Lung (tissue), 12 donors: Measurements from ENCODE around the gene PLPPR1. TPM values are rescaled to one million over a fixed set of nuclear protein-coding genes. Genes with fewer than 3 reads are reported as not detected.

ENCODE experiments used
- ATAC-seq: fragments of 200-7000 bp; cut with Tn5 transposase; one replicate; pipeline ENCODE4 v1.9.1; 2020; ENCODE audit warnings: moderate number of reproducible peaks; ENCODE audit not compliant: insufficient read depth, low FRiP score
- DNase-seq, 3 donors: peaks; one replicate each; pipeline ENCODE4 v3.0.0-alpha.2; 2013 to 2017
- H3K27ac ChIP-seq, 2 donors: one replicate each; pipeline ENCODE4 v1.5.1; 2013; ENCODE audit warnings: mild to moderate bottlenecking in 2 of 2, moderate library complexity in 2 of 2, control low read depth in 1 of 2, inconsistent platforms in 1 of 2, low read depth in 1 of 2, low read length in 1 of 2
- H3K27me3 ChIP-seq, 3 donors: one replicate each; pipeline ENCODE4 v1.5.1; 2013; ENCODE audit warnings: low read length in 2 of 3; ENCODE audit not compliant: control insufficient read depth in 3 of 3, insufficient read depth in 3 of 3
- H3K36me3 ChIP-seq, 4 donors: one replicate each; pipeline ENCODE4 v1.5.1; 2013; ENCODE audit warnings: low read length in 4 of 4, mild to moderate bottlenecking in 1 of 4, moderate library complexity in 1 of 4; ENCODE audit not compliant: control insufficient read depth in 4 of 4, insufficient read depth in 4 of 4
- H3K4me1 ChIP-seq, 5 donors: one replicate each; pipeline ENCODE4 v1.5.1; 2013; ENCODE audit warnings: low read length in 5 of 5, mild to moderate bottlenecking in 2 of 5, moderate library complexity in 1 of 5; ENCODE audit not compliant: control insufficient read depth in 5 of 5, insufficient read depth in 5 of 5
- H3K4me3 ChIP-seq: one replicate; pipeline ENCODE4 v1.5.1; 2013; ENCODE audit warnings: mild to moderate bottlenecking, control low read depth, moderate library complexity
- H3K9ac ChIP-seq, 2 donors: one replicate each; pipeline ENCODE4 v1.5.1; 2013; ENCODE audit warnings: low read length in 2 of 2, control low read depth in 1 of 2; ENCODE audit not compliant: insufficient read depth in 1 of 2
- H3K9me3 ChIP-seq, 4 donors: one replicate each; pipeline ENCODE4 v1.5.1; 2013; ENCODE audit warnings: low read length in 3 of 4, mild to moderate bottlenecking in 1 of 4, moderate library complexity in 1 of 4; ENCODE audit not compliant: control insufficient read depth in 4 of 4, insufficient read depth in 3 of 4
- CTCF ChIP-seq: IDR thresholded peaks from 2 replicates; pipeline ENCODE4 v1.5.1; 2012; ENCODE audit warnings: mild to moderate bottlenecking; ENCODE audit errors: control extremely low read depth, extremely low read depth
- WGBS, 2 donors: extraction: QIAGEN DNeasy Blood & Tissue Kit; methylation state at CpG; one replicate each; pipeline ENCODE4 v1.1.7; 2013; 5-methylcytosine and 5-hydroxymethylcytosine counted together
- polyA plus RNA-seq, 2 donors: library from polyadenylated mRNA; stranded (reverse); fragments of 200-250 nt; gene quantifications; one replicate each; pipeline ENCODE4 v1.2.1, GENCODE V29; 2013
- total RNA-seq, 2 donors: library from RNA; depleted of rRNA in 1 of 2; stranded (reverse); fragments of >200 nt in 1 of 2; gene quantifications; one replicate each; pipeline ENCODE4 v1.2.1, GENCODE V29; 2014 to 2021
- donor health status: control.
- donor health status: control.
- donor health status: Bipolar disorder and iron deficiency.
- donor health status: healthy.
- donor health status: DM: yes; HTN: yes; CAD: no.

PLPPR1 gene
- total and polyA plus RNA-seq, 4 donors, result 0.91 to 8.4 (median 3.7) TPM

- no peak for ATAC-seq
- no peak for TF ChIP-seq CTCF
- Histone ChIP-seq H3K4me3 (no peak overlapping the region), H3K27me3 (no peaks in the 10 kb centered on the region), H3K27ac (no peak overlapping the region), H3K9me3 (peaks cover 0 to 5% (median 0%) of the 10 kb centered on the region in 4 donors), H3K4me1 (no peaks in the 10 kb centered on the region), H3K9ac (no peak overlapping the region), H3K36me3 (no peaks in the 10 kb centered on the region)
- 92 to 93% methylated on average over 5 of the region's 5 CpGs for WGBS, 2 donors
- DNase-seq, result no peak
These were observed 55.1 kb downstream of the PLPPR1 start for GRCh38 chr9:101083448-101084202.

GRCh38 chr9:101087426-101087825 is 58.9 kb downstream of the PLPPR1 start:
- no peak overlapping the region for H3K4me3 ChIP-seq
- no peaks in the 10 kb centered on the region for H3K4me1 ChIP-seq
- H3K27me3 ChIP-seq, result no peaks in the 10 kb centered on the region
- H3K36me3 ChIP-seq, result no peaks in the 10 kb centered on the region
- DNase-seq (no peak), ATAC-seq (no peak)
- WGBS, 2 donors, result 64 to 68% methylated on average over 3 of the region's 3 CpGs
- H3K9ac ChIP-seq, result no peak overlapping the region
- H3K27ac ChIP-seq, result no peak overlapping the region
- H3K9me3 ChIP-seq, result no peaks in the 10 kb centered on the region
- TF ChIP-seq CTCF, result no peak

- no peak overlapping the region for H3K4me3 ChIP-seq
- DNase-seq (no peak), ATAC-seq (no peak)
- H3K27me3 ChIP-seq, result no peaks in the 10 kb centered on the region
- TF ChIP-seq CTCF, result no peak
- 78 to 85% methylated on average over 1 of the region's 1 CpG for WGBS, 2 donors
- H3K36me3 ChIP-seq, result no peaks in the 10 kb centered on the region
- no peaks in the 10 kb centered on the region for H3K9me3 ChIP-seq
- H3K27ac ChIP-seq, result no peak overlapping the region
- H3K4me1 ChIP-seq, result no peaks in the 10 kb centered on the region
- H3K9ac ChIP-seq, result no peak overlapping the region
These were observed 64.4 kb downstream of the PLPPR1 start for GRCh38 chr9:101092922-101093321.

- no peaks in the 10 kb centered on the region for H3K27me3 ChIP-seq
- H3K9ac ChIP-seq, result no peak overlapping the region
- H3K4me1 ChIP-seq, result no peaks in the 10 kb centered on the region
- no peak overlapping the region for H3K27ac ChIP-seq
- no peak overlapping the region for H3K4me3 ChIP-seq
- H3K36me3 ChIP-seq, result no peaks in the 10 kb centered on the region
- no peaks in the 10 kb centered on the region for H3K9me3 ChIP-seq
- no peak for ATAC-seq
- no peak for DNase-seq
- no peak for TF ChIP-seq CTCF
These were observed 65.1 kb downstream of the PLPPR1 start for GRCh38 chr9:101093620-101094019.
